NB4 (cell line): ENCODE measurements around the gene GPBP1.
"Not testable (repeated sequence)": the region's sequence is repeated elsewhere in the genome, so short reads cannot be mapped to it uniquely, and the experiment has no call there.

Source experiments
- DNase-seq: peaks from one replicate; pipeline ENCODE4 v3.0.0; 2010; ENCODE audit warnings: low read depth
- H3K4me3 ChIP-seq: one replicate; pipeline ENCODE4 v1.5.1; 2011; ENCODE audit warnings: mild to moderate bottlenecking, low read depth, low read length, moderate library complexity
- MYC ChIP-seq: IDR thresholded peaks from 2 replicates; pipeline ENCODE4 v1.6.1; 2011; ENCODE audit warnings: low read depth, low read length
- POLR2A ChIP-seq: IDR thresholded peaks from 2 replicates; pipeline ENCODE4 v1.6.1; 2011; ENCODE audit warnings: mild to moderate bottlenecking; ENCODE audit not compliant: insufficient read length; ENCODE audit errors: extremely low read depth
- TF ChIP-seq, protein P1 (sequence below): IDR thresholded peaks from one replicate; pipeline ENCODE4 v1.5.1; 2012; ENCODE audit warnings: low read depth, low read length
- TF ChIP-seq, protein P2 (sequence below): IDR thresholded peaks from 2 replicates; pipeline ENCODE4 v1.6.1; 2011; ENCODE audit warnings: low read depth, low read length

The GPBP1 gene

DNA sequence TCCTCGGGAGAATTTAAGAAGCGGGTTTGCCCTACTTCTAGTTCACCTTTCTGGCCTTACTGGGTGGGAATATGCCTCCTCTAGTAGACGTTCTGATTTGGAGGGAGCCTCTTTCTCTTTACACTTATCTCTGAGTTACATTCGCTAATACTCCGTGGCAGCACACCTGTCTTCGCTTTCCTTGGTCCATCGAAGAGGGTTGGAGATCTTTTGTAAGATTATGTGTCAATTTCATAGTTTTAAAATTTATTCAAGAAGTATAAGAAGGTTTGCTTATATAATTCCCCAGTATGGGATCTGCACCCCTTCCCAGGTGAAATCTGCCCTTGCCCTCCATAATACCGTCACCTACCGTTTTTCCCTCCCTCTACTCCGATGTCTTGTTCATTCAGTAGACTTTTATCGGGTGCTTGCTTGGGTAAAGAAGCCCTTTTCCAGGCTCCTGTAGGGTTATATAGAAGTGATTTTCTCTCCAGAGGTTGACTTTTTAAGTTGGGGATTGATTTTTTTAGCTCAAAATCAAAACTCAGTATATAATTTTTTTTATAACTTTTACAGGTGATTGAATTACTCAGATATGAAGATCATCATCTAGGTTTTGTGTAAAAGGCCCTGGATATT lies 1.1 kb downstream of the GPBP1 start:
- DNase-seq = no peak
- TF ChIP-seq, protein P1, sequence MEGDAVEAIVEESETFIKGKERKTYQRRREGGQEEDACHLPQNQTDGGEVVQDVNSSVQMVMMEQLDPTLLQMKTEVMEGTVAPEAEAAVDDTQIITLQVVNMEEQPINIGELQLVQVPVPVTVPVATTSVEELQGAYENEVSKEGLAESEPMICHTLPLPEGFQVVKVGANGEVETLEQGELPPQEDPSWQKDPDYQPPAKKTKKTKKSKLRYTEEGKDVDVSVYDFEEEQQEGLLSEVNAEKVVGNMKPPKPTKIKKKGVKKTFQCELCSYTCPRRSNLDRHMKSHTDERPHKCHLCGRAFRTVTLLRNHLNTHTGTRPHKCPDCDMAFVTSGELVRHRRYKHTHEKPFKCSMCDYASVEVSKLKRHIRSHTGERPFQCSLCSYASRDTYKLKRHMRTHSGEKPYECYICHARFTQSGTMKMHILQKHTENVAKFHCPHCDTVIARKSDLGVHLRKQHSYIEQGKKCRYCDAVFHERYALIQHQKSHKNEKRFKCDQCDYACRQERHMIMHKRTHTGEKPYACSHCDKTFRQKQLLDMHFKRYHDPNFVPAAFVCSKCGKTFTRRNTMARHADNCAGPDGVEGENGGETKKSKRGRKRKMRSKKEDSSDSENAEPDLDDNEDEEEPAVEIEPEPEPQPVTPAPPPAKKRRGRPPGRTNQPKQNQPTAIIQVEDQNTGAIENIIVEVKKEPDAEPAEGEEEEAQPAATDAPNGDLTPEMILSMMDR = no peak
- TF ChIP-seq, protein P2, sequence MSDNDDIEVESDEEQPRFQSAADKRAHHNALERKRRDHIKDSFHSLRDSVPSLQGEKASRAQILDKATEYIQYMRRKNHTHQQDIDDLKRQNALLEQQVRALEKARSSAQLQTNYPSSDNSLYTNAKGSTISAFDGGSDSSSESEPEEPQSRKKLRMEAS = no peak
- no peak for TF ChIP-seq POLR2A
- no peak for TF ChIP-seq MYC
- H3K4me3 ChIP-seq = peak overlapping the region; percentile 97

DNA sequence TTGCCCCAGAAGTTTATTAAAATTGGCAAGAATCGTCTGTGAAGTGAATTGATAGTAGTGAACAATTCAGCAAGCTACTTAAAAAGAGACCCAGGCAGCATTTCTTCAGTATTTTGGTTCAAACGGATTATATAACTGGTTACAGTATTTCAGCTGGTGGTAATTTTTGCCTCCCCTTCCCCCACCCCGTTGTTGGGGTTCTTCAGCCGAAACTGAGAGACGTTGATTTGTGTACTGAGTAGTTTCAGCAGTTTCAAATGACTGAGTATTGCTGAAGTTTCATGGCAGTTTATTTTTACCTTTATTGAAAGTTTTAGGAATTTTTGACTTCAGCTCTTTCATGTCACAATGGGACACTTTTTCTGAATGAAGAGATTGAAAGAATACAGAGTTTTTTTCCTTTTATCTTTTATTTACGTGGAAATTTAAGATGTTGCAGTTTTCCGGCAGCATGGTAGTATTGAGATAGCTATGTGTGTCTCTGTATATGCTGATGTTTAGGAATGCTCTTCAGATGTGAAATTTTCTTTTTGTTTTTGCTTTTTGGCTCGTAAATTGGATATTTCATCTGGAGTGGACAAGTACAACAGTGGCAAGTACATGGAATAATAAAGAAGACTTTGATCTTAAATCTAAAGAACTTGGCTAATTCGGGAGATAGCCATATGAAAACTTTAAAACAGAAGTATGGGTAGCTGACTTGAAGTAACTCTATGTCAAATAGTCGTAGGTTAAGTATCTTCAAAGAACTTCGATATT lies 1.9 kb downstream of the GPBP1 start:
- DNase-seq = peak; percentile 33
- peak overlapping the region; percentile 97 for H3K4me3 ChIP-seq
- TF ChIP-seq, protein P1 = no peak
- no peak for TF ChIP-seq MYC
- no peak for TF ChIP-seq POLR2A
- TF ChIP-seq, protein P2 = no peak

DNA sequence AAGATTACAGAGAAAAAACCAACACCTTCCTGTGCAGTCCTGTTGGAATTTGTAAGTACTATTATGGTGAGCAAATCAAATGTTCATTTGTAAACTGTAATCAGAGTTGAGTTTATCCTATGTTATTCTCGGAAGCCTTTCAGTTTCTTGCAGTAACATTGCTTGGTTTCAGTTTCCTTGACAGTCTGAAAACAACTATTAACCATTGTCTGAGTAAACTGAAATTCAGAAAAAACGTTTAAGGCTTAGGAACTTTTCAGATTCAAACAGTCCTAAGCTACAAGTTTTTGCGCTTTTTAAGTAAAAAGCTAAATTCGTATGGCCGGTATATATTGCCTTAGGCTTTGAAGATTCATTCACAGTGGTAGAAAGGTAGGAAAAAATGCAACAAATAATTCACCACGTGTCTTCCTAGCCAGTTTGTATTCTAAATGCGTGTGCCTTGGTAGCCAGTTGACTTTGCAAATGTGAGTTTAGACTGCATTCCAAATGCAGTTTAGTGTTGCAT lies 2.5 kb downstream of the GPBP1 start:
- peak overlapping the region; percentile 97 for H3K4me3 ChIP-seq
- no peak for DNase-seq
- TF ChIP-seq MYC = no peak
- TF ChIP-seq, protein P2 = peak; percentile 83

DNA sequence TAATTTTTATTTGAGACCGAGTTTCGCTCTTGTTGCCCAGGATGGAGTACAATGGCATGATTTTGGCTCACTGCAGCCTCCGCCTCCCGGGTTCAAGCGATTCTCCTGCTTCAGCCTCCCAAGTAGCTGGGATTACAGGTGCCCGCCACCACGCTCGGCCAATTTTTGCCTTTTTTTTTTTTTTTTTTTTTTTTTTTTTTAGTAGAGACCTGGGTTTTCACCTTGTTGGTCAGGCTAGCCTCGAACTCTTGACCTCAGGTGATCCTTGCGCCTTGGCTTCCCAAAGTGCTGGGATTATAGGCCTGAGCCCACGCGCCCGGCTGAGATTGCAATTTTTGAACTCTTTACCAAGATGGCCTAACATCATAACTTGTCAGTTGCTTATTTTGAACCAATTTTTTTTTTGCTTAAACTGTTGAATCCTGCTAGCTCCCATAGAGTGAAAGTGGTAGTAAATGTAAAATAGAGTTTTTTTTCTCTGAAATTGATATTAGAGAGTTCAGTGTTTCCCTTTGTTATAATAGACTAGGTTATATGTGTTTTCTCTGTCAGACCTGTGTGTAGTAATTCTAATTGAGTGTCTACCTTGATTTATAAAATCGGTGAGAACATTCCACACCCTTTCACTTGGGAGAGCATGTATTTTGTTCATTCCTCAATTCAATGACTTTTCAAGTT lies 3.8 kb downstream of the GPBP1 start:
- H3K4me3 ChIP-seq = peak overlapping the region; percentile 97
- no peak for TF ChIP-seq POLR2A
- TF ChIP-seq MYC = no peak
- TF ChIP-seq, protein P2 = no peak
- TF ChIP-seq, protein P1 = no peak
- no peak for DNase-seq

DNA sequence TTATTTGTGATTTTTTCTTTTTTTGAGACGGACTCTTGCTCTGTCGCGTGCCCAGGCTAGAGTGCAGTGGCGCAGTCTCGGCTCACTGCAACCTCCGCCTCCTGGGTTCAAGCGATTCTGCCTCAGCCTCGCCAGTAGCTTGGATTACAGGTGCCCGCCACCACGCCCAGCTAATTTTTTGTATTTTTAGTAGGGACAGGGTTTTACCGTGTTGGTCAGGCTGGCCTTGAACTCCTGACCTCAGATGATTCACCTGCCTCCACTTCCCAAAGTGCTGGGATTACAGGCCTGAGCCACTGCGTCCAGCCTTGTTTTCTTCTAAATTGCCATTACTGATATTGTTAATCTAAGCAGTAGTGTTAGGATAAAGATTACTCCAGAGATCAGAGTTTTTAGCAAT lies 4.4 kb downstream of the GPBP1 start:
- not testable (repeated sequence) for DNase-seq
- H3K4me3 ChIP-seq = peak overlapping the region; percentile 97

DNA sequence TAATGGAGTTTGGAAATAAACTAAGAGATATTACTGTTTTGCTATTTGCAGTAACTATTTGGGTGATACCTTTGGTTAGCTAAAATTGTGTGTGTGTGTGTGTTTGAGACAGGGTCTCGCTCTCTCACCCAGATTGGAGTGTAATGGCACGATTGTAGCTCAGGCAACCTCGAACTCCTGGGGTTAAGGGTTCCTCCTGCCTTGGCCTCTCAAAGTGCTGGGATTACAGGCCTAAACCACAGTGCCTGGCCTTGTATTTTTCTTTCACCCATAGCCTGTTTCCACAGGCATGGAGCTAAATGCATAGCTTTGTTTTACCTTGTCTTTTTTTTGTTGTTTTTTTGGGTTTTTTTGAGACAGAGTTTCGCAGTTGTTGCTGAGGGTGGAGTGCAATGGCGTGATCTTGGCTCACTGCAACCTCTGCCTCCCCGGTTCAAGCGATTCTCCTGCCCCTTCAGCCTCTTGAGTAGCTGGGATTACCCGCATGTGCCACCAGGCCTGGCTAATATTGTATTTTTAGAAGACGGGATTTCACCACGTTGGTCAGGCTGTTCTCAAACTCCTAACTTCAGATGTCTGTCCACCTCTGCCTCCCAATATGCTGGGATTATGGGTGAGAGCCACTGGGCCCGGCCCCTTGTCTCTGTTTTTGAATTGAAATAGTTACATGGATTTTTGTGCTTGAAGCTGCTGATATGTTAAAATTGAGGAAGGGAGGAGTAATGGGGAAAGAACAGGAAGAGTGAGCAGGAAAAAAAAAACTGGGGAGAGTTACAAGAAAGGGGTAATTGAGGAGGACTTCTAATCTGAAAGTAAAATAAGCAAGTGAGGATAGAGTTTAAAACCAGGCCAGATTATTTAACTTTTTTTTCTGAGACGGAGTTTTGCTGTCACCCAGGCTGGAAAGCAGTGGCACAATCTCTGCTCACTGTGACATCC lies 5.7 kb downstream of the GPBP1 start:
- peak overlapping the region; percentile 97 for H3K4me3 ChIP-seq
- TF ChIP-seq MYC (no peak), POLR2A (no peak)
- TF ChIP-seq, protein P2 = no peak
- TF ChIP-seq, protein P1 = no peak
- no peak for DNase-seq
